K562 (cell line): ENCODE measurements around the gene PUM1. TPM values are rescaled to one million over a fixed set of nuclear protein-coding genes. Genes with fewer than 3 reads are reported as not detected.

Experiments
- CBX3 ChIP-seq, 2 experiments: IDR thresholded peaks; 1 replicate in 1 of 2; 2 replicates in 1 of 2; pipeline ENCODE4 v1.6.1; 2012; ENCODE audit warnings: inconsistent platforms in 2 of 2, low read length in 2 of 2, borderline replicate concordance in 1 of 2, control low read depth in 1 of 2
- CREB1 ChIP-seq, 2 experiments: sonication (generic) in 1 of 2; formaldehyde crosslinking in 1 of 2; IDR thresholded peaks; 2 replicates each; pipeline versions ENCODE4 v1.6.1 to v1.8.0; 2012 to 2022; ENCODE audit warnings: inconsistent platforms in 1 of 2, mild to moderate bottlenecking in 1 of 2, missing genetic modification reagents in 1 of 2, moderate library complexity in 1 of 2
- E4F1 ChIP-seq: fragments of 250-450 bp; sonication (Bioruptor Pico); IDR thresholded peaks from 2 replicates; pipeline ENCODE4 v1.5.0; 2021; ENCODE audit warnings: mild to moderate bottlenecking, borderline replicate concordance
- HMG20B ChIP-seq: fragments of 250-450 bp; sonication (Bioruptor Pico); IDR thresholded peaks from 2 replicates; pipeline ENCODE4 v1.5.0; 2021; ENCODE audit warnings: mild to moderate bottlenecking
- L3MBTL2 ChIP-seq: fragments of 450-650 bp; IDR thresholded peaks from 2 replicates; pipeline ENCODE4 v1.6.1; 2016; ENCODE audit warnings: mild to moderate bottlenecking, moderate library complexity
- PRDM10 ChIP-seq: fragments of 450-650 bp; IDR thresholded peaks from 2 replicates; pipeline ENCODE4 v1.6.1; 2018; ENCODE audit not compliant: partially characterized antibody
- PURB ChIP-seq: sonication (generic); formaldehyde crosslinking; IDR thresholded peaks from 2 replicates; pipeline ENCODE4 v1.9.0; 2021; ENCODE audit warnings: low read depth, mild to moderate bottlenecking, missing genetic modification reagents
- RAD21 ChIP-seq, 2 experiments: fragments of 250-450 bp in 1 of 2; fragments of 450-650 bp in 1 of 2; sonication (Bioruptor Pico) in 1 of 2; formaldehyde crosslinking in 1 of 2; IDR thresholded peaks in 1 of 2; conservative IDR thresholded peaks in 1 of 2; 2 replicates each; pipeline versions ENCODE4 v1.4.0 to v1.8.0; 2020 to 2022; ENCODE audit warnings: mild to moderate bottlenecking in 2 of 2, moderate library complexity in 1 of 2
- RBBP5 ChIP-seq: fragments of 200-600 bp; sonication (generic); IDR thresholded peaks from 2 replicates; pipeline ENCODE4 v1.6.1; 2012; ENCODE audit warnings: borderline replicate concordance, mild to moderate bottlenecking, low read length, control low read depth, inconsistent platforms; ENCODE audit not compliant: insufficient read depth, poor library complexity, severe bottlenecking
- SP1 ChIP-seq: sonication (generic); formaldehyde crosslinking; IDR thresholded peaks from 2 replicates; pipeline ENCODE4 v1.8.1; 2022; ENCODE audit warnings: mild to moderate bottlenecking, missing genetic modification reagents
- SUPT5H ChIP-seq: fragments of 450-650 bp; IDR thresholded peaks from 2 replicates; pipeline ENCODE4 v1.6.1; 2016
- TAL1 ChIP-seq: fragments of 450-650 bp; IDR thresholded peaks from 2 replicates; pipeline ENCODE4 v1.6.1; 2016; ENCODE audit warnings: mild to moderate bottlenecking
- THAP7 ChIP-seq: fragments of 250-450 bp; sonication (Bioruptor Pico); IDR thresholded peaks from 2 replicates; pipeline ENCODE4 v1.5.0; 2021
- YY1 ChIP-seq, 3 experiments: IDR thresholded peaks; 2 replicates each; pipeline ENCODE4 v1.6.1; 2011; ENCODE audit warnings: low read length in 2 of 3, mild to moderate bottlenecking in 2 of 3, moderate library complexity in 2 of 3, borderline replicate concordance in 1 of 3, control low read depth in 1 of 3, low read depth in 1 of 3; ENCODE audit not compliant: insufficient read depth in 3 of 3, insufficient replicate concordance in 2 of 3, control insufficient read depth in 1 of 3, insufficient read length in 1 of 3; ENCODE audit errors: extremely low read depth in 1 of 3
- ZFP1 ChIP-seq: fragments of 450-650 bp; formaldehyde crosslinking; IDR thresholded peaks from 2 replicates; pipeline ENCODE4 v1.4.0; 2020; ENCODE audit warnings: mild to moderate bottlenecking, mixed read lengths
- ZNF592 ChIP-seq: fragments of 450-650 bp; IDR thresholded peaks from 2 replicates; pipeline ENCODE4 v1.6.1; 2017; ENCODE audit warnings: antibody characterized with exemption, mild to moderate bottlenecking
- ZNF830 ChIP-seq: fragments of 250-450 bp; sonication (Bioruptor Pico); IDR thresholded peaks from 2 replicates; pipeline ENCODE4 v1.5.0; 2021; ENCODE audit warnings: mild to moderate bottlenecking
- polyA plus RNA-seq, 8 experiments: library from polyadenylated mRNA; depleted of rRNA in 4 of 8; stranded (reverse) in 5 of 8; unstranded in 3 of 8; fragments of >200 nt; fragmentation: Nextera tagmentation in 2 of 8; fragmentation: Illumina TruSeq in 1 of 8; extraction: Ambion mirVana in 2 of 8; extraction: Trizol in 1 of 8; gene quantifications; 2 replicates each; pipeline versions ENCODE4 v1.2.1 to v1.2.3, GENCODE V29; 2011 to 2014; ENCODE audit warnings: inconsistent platforms in 1 of 8, missing spikeins in 1 of 8
- total RNA-seq, 7 experiments: library from RNA; depleted of rRNA in 6 of 7; stranded (reverse); fragments of >200 nt in 6 of 7; fragmentation: Illumina TruSeq in 2 of 7; extraction: Trizol in 2 of 7; gene quantifications; 2 replicates each; pipeline versions ENCODE4 v1.2.1 to v1.2.3, GENCODE V29; 2011 to 2021; ENCODE audit warnings: low replicate concordance in 1 of 7

Gene PUM1
- total and polyA plus RNA-seq, 9 of the 15 experiments (the other 6 are each of a cell fraction or from before 2014, with no cell fraction given): 37.7 to 104 (median 55.7) TPM

- TF ChIP-seq YY1 (IDR thresholded peaks at IDR 0.05; ENCODE audit: borderline replicate concordance in 1 of 3, control insufficient read depth in 1 of 3, extremely low read depth in 1 of 3, insufficient read depth in 3 of 3, insufficient read length in 1 of 3, insufficient replicate concordance in 2 of 3, low read depth in 1 of 3, low read length in 2 of 3) (no peak), HMG20B (CRISPR knock-in tag) (no peak), SUPT5H (no peak), THAP7 (CRISPR knock-in tag) (no peak), PRDM10 (no peak), CREB1 (IDR thresholded peaks at IDR 0.05) (no peak), CREB1 (CRISPR knock-in tag; IDR thresholded peaks at IDR 0.05) (no peak), ZNF830 (no peak), PURB (CRISPR knock-in tag) (no peak), ZNF592 (no peak), ZFP1 (no peak), RAD21 (CRISPR knock-in tag; conservative IDR thresholded peaks at IDR 0.05 in 1 of 2, IDR thresholded peaks at IDR 0.05 in 1 of 2) (no peak), E4F1 (CRISPR knock-in tag) (no peak), CBX3 (IDR thresholded peaks at IDR 0.05; ENCODE audit: borderline replicate concordance in 1 of 2, low read length in 2 of 2) (no peak), TAL1 (no peak), SP1 (CRISPR knock-in tag) (no peak), RBBP5 (no peak), L3MBTL2 (no peak)
Measured at GRCh38 chr1:31016868-31017267, 48.6 kb downstream of the PUM1 start (continued).
